GM12872 (cell line): Measurements from ENCODE around the gene C10orf71.

ENCODE experiments used
- TF ChIP-seq, protein P1 (sequence below): IDR thresholded peaks from 3 replicates; pipeline ENCODE4 v1.5.1; 2011; ENCODE audit warnings: low read depth, mild to moderate bottlenecking, low read length, moderate library complexity; ENCODE audit not compliant: insufficient read depth

C10orf71 gene

DNA sequence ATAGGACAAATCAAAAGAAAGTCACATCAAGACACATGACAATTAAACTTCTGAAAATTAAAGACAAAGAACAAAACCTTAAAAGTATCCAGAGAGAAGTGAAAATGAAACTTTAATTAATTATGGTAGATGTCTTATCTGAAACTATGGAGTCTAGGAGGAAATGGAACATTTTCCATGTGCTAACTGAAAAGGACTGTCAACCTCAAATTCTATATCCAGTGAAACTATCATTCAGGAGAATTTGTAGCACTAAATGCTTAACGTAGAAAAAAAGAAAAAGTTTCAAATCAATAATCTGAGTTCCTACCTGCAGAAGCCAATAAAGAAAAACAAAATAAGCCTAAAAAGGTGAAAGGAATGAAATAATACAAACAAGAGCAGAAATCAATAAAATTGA lies 33.1 kb upstream of the C10orf71 start:
- TF ChIP-seq, protein P1, sequence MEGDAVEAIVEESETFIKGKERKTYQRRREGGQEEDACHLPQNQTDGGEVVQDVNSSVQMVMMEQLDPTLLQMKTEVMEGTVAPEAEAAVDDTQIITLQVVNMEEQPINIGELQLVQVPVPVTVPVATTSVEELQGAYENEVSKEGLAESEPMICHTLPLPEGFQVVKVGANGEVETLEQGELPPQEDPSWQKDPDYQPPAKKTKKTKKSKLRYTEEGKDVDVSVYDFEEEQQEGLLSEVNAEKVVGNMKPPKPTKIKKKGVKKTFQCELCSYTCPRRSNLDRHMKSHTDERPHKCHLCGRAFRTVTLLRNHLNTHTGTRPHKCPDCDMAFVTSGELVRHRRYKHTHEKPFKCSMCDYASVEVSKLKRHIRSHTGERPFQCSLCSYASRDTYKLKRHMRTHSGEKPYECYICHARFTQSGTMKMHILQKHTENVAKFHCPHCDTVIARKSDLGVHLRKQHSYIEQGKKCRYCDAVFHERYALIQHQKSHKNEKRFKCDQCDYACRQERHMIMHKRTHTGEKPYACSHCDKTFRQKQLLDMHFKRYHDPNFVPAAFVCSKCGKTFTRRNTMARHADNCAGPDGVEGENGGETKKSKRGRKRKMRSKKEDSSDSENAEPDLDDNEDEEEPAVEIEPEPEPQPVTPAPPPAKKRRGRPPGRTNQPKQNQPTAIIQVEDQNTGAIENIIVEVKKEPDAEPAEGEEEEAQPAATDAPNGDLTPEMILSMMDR = no peak

GRCh38 chr10:49268185-49268584 lies 30.8 kb upstream of the C10orf71 start:
- TF ChIP-seq, protein P1 = 0 out of 3 replicates have a peak, but pooled peaks have one; percentile 19

DNA sequence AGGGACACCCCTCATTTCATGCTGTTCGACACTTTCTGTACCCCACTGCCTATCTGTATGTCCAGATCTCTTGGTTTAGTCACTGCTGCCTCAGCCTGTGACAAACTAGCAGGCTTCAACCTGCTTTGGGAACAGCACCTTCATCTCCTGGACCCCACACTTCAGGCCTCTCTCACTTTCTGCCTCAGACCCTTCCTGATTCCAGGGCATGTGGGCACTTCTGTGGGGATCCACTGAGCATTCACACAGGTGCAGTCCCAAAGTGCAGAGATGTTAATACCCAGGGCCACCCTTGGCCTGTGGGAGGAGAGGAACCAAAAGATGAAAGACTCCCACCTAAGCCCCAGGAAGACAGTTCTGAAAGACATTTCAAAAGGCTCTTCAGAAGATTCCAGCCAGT lies 29.4 kb upstream of the C10orf71 start:
- TF ChIP-seq, protein P1 = no peak

DNA sequence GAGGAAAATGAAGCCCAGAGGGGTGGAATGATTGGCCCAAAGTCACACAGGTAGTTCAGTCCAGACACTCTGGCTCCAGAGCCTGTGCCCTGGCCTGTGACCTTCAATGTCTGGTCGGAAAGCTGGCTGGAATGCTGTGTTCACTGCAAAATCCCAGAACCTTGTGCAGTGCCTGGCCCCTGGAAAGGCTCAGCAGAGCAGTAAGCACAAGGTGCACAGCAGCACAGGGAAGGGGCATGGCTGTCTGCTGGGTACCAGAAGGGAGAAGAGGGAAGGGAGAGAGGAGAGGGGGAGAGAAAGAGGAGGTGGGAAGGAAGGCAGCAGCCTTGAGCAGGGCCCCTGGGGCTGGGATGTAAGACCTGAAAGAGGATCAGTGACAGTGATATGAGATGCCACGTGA lies 28.4 kb upstream of the C10orf71 start:
- TF ChIP-seq, protein P1 = no peak

DNA sequence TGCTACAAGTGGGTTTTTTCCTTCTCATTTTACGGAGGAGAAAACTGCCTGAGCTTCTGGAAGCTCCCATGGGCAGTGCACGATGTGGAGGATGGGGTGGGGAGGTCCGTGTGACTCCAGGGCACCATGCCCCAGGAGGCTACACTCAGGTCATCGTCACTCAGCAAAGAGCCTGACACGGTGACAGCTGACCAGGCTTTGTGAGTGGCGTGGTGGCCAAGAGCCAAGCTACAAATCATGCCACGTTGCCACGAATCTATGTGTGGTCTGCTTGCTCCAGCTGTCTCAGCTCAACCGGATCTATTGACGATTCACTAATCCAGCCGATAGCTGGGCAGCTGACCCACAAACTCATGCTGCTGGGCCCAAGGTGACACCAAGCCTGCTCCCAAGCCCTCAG lies 27.6 kb upstream of the C10orf71 start:
- TF ChIP-seq, protein P1 = no peak

GRCh38 chr10:49272251-49273081 lies 26.5 kb upstream of the C10orf71 start:
- TF ChIP-seq, protein P1 = no peak

DNA sequence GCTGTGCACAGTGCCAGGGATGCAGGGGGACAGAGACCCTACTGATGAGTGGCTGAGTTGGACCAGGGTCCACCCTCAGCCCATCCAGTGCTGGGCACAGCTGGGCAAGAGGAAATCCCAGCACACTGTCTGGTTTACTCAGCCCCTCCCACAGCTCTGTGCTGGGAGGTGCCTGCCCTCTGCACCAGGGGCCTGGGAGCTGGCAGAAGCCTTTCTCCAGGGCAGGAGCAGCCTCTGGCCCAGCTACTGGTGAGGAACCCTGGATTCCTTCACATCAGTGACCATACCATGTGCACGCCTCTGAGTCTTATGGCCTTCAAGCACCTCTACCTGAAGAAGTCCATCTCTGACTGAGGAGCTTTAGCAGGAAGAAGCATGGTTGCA lies 25.9 kb upstream of the C10orf71 start:
- TF ChIP-seq, protein P1 = no peak

GRCh38 chr10:49273626-49274025 lies 25.3 kb upstream of the C10orf71 start:
- TF ChIP-seq, protein P1 = no peak
